Activated CD8-positive, alpha-beta memory T cell treated with anti-CD3 and anti-CD28 coated beads for 48 hours (primary cell): ENCODE data around the gene FBXO17.
"Not testable (repeated sequence)": the region's sequence is repeated elsewhere in the genome, so short reads cannot be mapped to it uniquely, and the experiment has no call there.

Source experiments
- DNase-seq, 3 experiments: peaks; one replicate each; pipeline ENCODE4 v3.0.0-alpha.2; 2020; ENCODE audit warnings: low read depth in 2 of 3, low spot score in 2 of 3

FBXO17 gene

DNA sequence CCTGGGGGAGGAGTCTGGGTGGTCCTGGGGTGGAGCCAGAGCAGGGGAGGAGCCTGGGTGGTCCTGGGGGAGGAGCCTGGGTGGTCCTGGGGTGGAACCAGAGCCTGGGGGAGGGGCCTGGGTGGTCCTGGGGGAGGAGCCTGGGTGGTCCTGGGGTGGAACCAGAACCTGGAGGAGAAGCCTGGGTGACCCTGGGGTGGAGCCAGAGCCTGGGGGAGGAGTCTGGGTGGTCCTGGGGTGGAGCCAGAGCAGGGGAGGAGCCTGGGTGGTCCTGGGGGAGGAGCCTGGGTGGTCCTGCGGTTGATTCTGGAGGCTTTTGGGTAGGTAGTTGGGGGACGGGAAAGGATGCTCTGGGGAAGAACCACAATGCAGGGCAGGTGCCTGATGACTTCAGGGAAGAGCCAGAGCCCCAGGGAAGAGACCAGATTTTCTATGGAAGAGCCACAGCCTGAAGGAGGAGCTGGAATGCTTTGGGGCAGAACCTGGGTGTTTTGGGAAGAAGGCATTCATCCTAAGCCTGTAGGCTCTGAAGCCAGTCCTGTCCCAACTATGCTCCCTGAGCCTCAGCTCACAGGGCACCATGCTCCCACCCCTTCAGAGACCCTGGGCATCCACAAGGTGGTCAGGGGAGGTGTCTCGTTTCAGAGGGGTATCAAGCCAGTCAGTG lies 29.8 kb downstream of the FBXO17 start:
- DNase-seq = no peak

DNA sequence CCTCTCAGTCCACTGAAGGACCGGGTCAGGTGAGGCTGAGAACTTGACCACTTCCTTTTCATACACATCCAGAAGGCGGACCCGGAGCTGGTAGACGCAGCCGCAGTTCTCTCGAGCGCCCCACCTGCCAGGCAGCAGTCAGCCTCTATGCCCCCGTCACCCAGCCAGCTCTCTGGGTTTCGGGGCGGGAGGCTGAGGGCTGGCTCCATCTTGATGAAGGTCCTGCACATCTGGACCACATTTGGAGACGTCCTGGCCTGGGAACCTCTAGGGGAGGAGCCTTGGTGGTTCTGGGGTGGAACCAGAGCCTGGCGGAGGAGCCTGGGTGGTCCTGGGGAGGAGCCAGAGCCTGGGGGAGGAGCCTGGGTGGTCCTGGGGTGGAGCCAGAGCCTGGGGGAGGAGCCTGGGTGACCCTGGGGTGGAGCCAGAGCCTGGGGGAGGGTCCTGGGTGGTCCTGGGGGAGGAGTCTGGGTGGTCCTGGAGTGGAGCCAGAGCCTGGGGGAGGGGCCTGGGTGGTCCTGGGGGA lies 30.5 kb downstream of the FBXO17 start:
- DNase-seq = no peak

DNA sequence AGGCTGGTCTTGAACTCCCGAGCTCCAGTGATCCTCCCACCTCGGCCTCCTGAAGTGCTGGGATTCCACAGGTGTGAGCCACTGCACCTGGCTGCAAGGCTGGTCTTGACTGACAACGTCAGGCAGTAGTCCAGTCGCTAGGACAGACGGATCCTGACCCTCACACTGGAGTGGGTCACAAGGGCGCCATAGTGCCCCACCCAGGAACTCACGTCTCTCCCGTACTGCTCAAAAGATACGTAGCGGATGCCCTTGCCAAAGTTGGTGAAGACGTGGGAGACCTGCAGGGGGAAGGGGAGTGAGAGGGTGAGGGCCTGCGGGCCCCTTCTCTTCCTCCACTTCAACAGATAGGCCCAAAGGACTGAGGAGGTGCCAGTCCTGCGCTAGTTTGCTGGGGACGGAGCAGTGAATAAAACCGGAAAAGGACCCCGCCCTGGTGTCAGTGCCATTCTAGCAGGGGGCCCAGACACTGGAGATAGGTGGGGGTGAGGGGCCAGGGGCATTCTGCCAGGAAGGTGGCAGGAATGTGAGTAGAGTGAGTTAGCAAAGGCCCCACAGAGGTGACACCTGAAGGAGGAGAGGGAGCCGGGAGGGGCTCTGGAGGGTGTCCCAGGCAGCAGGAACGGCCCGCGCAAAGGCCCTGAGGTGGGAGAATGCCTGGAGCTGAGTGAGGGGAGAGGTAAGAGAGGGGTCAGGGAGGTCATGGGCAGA lies 32.9 kb downstream of the FBXO17 start:
- no peak for DNase-seq

DNA sequence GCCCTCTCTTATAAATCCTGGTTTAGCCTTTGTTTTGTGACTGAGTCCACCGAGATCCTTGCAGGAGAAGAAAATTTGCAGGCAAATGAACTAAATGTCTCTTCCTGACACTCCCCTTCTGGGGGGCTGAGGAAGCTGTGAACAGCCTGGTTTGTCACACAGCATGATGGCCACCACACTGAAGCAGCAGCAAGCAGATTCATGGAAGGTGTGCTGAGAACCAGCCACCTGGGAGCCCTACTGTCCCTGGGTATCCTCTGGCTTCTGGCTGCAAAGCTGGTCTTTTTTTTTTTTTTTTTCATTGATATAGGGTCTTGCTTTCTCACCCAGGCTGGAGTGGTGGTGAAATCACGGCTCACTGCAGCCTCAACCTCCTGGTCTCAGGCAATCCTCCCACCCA lies 33.6 kb downstream of the FBXO17 start:
- DNase-seq = no peak

DNA sequence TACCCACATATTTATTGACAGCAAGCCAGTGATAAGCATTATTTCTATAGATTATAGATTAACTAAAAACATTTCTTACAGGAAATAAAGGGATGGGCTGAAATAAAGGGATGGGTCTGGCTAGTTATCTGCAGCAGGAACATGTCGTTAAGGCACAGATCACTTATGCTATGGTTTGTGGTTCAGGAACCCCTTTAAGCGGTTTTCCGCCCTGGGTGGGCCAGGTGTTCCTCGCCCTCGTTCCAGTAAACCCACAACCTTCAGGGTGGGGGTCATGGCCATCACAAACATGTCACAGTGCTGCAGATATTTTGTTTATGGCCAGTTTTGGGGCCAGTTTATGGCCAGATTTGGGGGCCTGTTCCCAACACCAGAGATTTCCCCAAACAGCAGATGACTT lies 34.1 kb downstream of the FBXO17 start:
- DNase-seq = not testable (repeated sequence)

DNA sequence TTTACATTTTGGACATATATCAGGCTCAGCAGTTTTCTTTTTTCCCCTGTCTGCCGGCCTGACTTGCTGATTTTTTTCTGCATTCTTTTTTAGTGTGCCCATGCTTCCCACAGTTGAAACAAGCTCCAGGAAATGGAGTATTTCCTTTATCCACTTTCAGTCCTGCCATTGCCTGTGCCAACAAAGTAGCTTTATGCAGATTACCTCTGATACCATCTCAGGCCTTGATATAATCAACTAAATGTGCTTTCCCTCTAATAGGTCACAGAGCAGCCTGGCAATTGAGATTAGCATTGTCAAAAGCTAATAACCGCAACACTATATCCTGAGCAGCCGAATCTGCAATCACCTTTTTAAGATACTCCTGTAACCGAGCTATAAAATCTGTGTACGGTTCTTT lies 35.6 kb downstream of the FBXO17 start:
- DNase-seq = no peak

DNA sequence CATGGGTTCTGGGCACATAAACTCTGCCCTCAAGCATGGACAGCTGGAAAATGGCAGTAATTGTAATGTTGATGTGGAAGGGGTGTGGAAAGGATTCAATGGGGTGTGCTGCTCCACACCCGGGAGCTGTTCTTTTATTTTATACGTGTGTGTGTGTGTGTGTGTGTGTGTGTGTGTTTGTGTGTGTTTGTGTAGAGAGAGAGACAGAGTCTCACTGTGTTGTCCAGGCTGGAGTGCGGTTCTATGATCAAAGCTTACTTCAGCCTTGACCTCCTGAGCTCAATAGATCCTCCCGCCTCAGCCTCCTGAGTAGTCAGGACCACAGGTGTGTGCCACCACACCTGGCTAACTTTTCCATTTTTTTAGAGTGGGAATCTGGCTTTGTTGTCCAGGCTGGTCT lies 42.0 kb downstream of the FBXO17 start:
- DNase-seq = no peak

DNA sequence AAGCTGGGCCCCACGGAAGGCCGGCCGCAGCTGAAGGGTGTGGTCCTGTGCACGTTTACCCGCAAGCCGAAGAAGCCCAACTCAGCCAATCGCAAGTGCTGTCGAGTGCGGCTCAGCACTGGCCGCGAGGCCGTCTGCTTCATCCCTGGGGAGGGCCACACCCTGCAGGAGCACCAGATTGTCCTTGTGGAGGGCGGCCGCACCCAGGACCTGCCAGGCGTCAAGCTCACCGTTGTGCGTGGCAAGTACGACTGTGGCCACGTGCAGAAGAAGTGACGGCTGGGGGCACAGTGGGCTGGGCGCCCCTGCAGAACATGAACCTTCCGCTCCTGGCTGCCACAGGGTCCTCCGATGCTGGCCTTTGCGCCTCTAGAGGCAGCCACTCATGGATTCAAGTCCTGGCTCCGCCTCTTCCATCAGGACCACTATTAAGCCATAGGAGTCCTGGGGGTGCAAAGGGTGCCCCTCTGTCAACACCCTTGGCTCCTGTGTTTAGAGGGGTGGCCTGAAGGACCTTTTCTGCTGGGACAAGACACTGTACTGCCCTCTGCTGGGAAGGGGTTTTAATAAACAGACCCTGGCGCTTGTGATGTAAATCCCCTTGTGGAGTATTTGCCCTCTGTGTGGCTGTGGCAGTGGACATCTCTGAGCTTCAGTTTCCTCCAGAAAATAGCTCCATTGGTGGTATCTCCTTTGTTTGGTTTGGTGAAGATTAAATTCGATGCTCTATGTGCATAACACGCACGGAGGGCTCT lies 42.9 kb downstream of the FBXO17 start:
- DNase-seq = no peak

DNA sequence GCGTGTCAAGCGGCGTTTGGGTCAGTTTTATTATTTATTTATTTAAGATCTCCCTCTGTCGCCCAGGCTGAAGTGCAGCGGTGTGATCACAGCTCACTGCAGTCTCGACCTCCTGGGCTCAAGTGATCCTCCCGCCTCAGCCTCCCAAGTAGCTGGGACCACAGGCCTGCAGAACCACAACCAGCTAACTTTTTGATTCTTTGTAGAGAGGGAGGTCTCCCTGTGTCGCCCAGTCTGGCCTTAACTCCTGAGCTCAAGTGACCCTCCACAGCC lies 44.1 kb downstream of the FBXO17 start:
- no peak for DNase-seq

DNA sequence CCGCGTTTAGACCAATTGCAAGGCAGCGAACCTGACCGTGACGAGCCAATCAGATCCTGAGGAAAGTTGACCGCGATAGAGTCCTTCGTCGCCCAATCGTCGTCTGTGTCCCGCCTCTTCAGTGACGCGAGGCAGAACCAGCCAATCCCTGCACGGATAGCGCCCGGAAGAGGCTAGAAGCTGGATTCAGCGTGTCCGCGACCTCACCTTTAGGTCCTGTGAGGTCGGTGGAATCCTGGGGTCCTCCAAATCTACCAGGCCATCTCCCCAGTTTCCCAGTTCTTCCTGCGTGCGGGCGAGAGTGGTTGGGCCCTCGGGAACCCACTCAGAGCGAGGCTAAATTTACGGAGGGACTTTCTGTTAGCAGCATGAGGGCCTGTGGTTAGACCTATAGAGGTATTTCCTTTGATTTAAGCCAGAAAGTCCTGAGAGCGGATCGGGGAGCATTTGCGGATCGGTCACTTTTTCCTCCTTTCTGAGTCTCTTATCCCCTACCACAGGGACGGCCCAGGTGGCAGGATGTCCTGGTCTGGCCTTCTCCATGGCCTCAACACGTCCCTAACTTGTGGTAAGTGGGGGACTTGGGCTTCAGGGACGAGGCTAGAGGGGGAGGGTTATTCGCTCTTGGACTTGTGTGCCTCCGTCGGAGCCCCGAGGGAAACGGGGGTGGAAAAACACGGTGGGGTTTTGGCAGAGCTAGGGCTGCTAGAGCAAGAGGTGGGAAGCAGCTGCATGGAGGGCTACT lies 44.6 kb downstream of the FBXO17 start, which contains the start of gene MRPS12:
MRPS12 (plus strand) TSS at position 169 of the 745 bp plus-strand sequence; CDS start at position 520, 351 bp downstream.
- peak in 1 of 3 experiments; percentile 92 for DNase-seq

DNA sequence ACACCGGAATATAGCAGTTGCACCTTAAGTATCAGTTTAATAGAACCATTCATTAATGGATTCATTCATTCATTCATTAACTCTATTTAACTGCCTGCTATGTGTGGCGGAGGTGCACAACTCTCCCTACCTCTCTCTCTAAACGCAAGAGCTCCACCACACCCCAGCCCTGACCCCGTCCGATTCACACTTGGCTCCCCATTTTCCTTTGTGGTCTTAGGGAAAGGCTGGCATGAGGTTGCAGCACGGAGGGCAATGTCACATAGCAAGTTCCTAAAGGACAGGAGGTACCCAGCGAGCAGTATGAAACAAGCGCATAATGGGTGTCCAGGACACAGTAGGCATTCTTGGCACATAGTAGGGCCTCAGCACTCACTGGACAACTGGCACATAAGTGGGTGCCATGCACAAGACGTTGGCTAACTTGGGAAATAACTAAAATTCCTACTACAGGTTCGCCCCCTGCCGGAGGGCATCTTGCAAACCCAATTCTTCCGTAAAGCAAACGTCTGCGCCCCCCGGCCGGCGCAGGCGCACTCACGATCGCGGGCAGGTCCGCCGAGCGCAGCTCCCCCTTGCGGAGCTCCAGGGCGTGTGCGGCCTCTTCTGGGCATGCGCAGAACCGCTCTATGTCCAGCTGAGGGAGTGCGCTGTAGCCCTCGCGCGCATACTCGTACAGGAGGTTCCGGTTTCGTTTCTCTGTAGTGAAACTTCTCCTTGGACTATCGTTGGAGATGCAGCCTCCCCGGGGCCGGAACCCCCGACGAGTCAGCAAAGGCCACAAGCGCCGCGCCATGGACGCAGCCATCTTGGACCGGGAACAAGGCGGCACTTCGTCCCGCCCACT lies 45.4 kb downstream of the FBXO17 start, which contains the start of gene SARS2:
SARS2 (minus strand) TSS at position 835 of the 847 bp plus-strand sequence; CDS start at position 808, 27 bp downstream.
- peak; percentile 85 to 96 (median 92) for DNase-seq

DNA sequence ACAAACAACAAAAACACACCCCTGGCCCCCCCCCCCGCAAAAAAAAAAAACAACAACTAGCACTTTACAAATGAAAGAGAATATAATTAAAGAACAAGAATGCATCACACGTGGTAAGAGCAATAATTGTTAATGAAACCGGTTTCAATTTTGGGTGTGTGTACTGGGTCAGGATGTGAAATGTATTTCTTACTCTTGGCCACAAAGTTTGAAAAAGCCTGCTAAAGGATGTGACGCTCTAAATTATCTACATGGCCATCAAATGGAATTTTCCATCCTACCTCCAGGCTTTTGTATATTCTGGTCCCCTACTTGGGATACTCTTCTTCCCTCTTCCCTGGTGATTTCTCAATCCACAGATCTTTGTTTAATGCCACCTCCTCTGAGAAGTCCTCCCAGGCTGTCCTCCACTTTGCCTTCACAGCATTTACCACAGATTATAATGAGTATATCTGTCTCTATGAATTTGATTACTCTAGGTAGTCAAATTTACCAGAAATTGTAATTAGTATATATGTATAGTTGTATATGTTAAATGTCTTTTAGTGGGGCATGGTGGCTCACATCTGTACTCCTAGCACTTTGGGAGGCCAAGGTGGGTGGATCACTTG lies 47.0 kb downstream of the FBXO17 start:
- DNase-seq = no peak

DNA sequence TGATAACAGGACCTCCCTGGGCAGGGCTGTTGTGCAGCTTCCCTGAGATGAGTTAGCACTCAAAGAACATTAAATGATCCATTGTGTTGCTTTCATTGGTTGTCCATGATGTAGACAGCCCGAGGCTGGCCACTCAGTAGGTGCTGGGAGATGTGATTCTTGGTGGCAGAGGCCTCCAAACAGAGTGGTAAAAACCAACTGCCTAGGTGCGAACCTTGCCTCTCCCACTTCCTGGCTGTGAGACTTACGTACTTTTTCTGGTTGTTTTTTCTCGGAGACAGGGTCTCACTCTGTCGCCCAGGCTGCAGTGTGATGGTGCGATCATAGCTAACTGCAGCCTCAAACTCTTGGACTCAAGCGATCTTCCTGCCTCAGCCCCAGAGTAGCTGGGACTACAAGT lies 51.2 kb downstream of the FBXO17 start:
- no peak for DNase-seq

DNA sequence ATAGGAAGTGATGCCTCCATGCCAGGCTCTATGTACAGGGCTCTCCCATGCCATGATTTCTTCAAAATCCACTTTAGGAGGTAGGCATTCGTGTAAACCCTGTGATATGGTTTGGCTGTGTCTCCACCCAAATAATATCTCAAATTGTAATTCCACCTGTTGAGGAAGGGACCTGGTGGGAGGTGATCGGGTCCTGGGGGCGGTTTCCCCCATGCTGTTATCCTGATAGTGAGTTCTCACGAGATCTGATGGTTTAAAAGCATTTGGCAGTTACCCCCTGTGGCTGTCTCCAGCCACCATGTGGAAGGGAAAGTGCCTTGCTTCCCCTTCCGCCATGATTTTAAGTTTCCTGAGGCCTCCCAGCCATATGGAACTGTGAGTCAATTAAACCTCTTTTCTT lies 53.1 kb downstream of the FBXO17 start:
- DNase-seq = no peak

DNA sequence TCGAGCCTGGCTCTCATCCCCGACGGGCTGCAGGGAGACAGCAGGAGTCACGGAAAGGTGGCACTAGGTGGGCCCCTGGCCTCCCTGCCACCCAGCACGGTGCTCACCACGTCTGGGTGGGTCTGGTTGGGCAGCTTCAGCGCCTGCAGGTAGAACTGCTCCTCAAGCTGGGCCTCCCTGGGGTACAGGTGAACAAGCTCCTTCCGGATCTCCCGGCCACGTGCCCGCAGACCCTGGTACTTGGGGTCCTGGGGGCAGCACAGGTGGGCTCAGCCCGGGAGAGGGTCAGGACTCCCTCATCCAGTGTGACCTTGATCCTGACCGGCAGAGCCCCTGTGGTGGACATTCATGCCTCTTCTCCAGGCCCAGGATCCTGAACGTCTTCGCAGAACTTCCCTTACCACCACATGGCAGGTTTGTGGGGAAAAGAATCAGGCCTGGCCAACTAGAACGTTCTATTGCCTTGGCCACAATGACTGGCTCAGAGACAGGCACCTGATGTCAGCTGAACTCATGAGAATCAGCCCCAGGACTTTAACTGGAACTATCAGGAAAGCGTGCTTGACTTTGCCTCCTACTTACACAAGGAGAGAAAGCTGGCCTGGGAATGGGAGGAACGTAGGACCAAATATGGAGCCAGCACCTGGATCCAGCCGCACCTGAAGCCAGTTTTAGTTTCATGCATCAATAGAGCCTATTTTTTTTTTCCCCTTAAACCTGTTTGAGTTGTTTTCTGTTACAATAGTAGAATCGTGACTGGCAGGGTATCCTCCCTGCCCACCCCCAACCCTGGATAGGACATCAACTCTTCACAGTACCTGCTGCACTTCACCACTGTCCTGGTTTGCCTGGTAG lies 53.9 kb downstream of the FBXO17 start:
- no peak for DNase-seq

DNA sequence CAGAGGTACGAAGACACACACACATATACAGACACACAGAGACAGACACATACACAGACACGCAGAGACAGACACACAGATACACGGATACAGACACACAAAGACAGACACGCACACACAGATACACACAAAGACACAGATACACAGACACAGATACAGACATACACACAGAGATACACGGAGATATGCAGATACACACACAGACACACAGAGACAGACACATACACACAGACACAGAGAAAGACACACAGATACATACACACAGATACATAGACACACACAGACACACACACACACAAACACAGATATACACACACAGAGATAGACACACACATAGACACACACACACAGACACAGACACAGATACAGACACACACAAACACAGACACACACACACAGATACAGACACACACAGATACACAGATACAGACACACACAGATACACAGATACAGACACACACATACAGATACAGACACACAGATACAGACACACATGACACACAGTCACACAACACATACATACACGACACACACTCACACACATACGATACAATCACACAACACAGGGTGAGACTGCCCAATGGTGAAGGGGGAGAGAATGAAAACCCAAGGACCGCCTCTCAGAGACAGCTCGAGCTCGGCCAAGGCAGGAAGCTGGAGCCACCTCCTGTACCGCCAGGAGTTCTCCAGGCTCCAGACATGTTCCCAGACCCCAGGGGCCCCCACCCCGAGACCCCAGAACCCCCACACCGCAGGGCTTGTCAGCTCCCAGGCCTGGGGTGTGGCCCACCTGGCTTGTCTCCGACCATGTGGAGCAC lies 54.7 kb downstream of the FBXO17 start:
- no peak for DNase-seq

DNA sequence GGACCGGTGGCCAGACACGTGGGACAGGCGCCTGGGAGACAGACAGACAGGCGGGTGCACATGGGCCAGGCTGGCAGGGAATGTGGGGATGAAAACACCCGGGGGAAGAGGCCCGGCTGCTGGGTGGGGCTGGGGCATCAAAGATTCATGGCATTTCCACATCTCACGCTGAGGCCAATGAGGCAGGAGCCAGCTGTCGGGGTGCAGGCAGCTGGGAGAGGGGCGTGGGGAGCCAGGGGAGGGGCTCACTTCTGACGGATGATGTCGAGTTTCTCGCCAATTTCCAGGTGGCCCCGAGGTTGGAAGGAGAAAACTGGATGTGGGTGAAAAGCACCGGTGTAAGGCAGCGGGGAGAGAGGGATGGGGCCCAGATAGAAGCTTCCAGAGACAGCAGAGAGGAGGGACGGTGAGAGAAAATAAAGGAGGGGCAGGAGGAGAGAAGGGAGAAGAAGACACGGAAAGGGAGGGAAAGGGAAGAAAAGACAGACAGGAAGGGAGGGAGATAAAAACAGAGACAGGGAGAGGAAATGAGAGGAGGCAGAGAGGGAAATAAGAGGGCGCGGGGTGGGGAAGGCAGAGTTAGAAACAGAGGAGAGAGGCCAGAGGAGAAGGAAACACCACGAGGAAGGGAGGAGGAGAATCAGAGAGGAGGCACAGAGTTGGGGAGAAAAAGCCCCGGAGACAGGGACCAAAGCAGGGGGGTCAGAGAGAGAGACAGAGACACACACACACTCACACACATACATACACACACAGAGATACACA lies 55.5 kb downstream of the FBXO17 start:
- DNase-seq = no peak
